HepG2 (cell line): ENCODE data around the gene RAD54L2. TPM values are rescaled to one million over a fixed set of nuclear protein-coding genes. Genes with fewer than 3 reads are reported as not detected.

ENCODE experiments used
- CSRNP2 ChIP-seq: sonication (generic); formaldehyde crosslinking; conservative IDR thresholded peaks from 2 replicates; pipeline ENCODE4 v1.8.0; 2022; ENCODE audit warnings: low read depth, missing genetic modification reagents
- HNF4A ChIP-seq: sonication (generic); formaldehyde crosslinking; IDR thresholded peaks from 2 replicates; pipeline ENCODE4 v1.4.0; 2020; ENCODE audit warnings: missing genetic modification reagents
- JUND ChIP-seq: sonication (generic); formaldehyde crosslinking; IDR thresholded peaks from 2 replicates; pipeline ENCODE4 v1.8.0; 2022; ENCODE audit warnings: mild to moderate bottlenecking, missing genetic modification reagents
- PRMT3 ChIP-seq: sonication (generic); formaldehyde crosslinking; IDR thresholded peaks from 2 replicates; pipeline ENCODE4 v1.8.1; 2022; ENCODE audit warnings: low read depth, mild to moderate bottlenecking, moderate library complexity, missing genetic modification reagents, borderline replicate concordance
- RFX3 ChIP-seq: IDR thresholded peaks from 2 replicates; pipeline ENCODE4 v1.6.1; 2016; ENCODE audit warnings: missing biosample characterization, missing genetic modification reagents
- TGIF2 ChIP-seq: IDR thresholded peaks from 2 replicates; pipeline ENCODE4 v1.6.1; 2016; ENCODE audit warnings: control low read depth, missing compliant biosample characterization
- ZNF17 ChIP-seq: sonication (generic); formaldehyde crosslinking; IDR thresholded peaks from 2 replicates; pipeline ENCODE4 v1.5.0; 2020; ENCODE audit warnings: mild to moderate bottlenecking, missing genetic modification reagents
- ZNF318 ChIP-seq: sonication (generic); formaldehyde crosslinking; IDR thresholded peaks from 2 replicates; pipeline ENCODE4 v1.4.0; 2020; ENCODE audit warnings: mild to moderate bottlenecking, missing genetic modification reagents
- ZNF460 ChIP-seq: sonication (generic); formaldehyde crosslinking; IDR thresholded peaks from 2 replicates; pipeline ENCODE4 v1.5.1; 2020; ENCODE audit warnings: missing genetic modification reagents, mild to moderate bottlenecking, borderline replicate concordance
- ZNF740 ChIP-seq: sonication (generic); formaldehyde crosslinking; IDR thresholded peaks from 2 replicates; pipeline ENCODE4 v1.4.0; 2020; ENCODE audit warnings: missing genetic modification reagents
- ZNF83 ChIP-seq: sonication (generic); formaldehyde crosslinking; IDR thresholded peaks from 2 replicates; pipeline ENCODE4 v1.4.0; 2020; ENCODE audit warnings: missing genetic modification reagents, mild to moderate bottlenecking, borderline replicate concordance
- ZNF883 ChIP-seq: sonication (generic); formaldehyde crosslinking; IDR thresholded peaks from 2 replicates; pipeline ENCODE4 v1.5.1; 2020; ENCODE audit warnings: mild to moderate bottlenecking, missing genetic modification reagents; ENCODE audit errors: not compliant biosample characterization
- polyA plus RNA-seq, 8 experiments: library from polyadenylated mRNA; depleted of rRNA in 3 of 8; stranded (reverse) in 7 of 8; unstranded in 1 of 8; fragments of >200 nt; fragmentation: Illumina TruSeq in 4 of 8; extraction: Trizol in 4 of 8; gene quantifications; 2 replicates each; pipeline versions ENCODE4 v1.2.1 to v1.2.3, GENCODE V29; 2011 to 2016; ENCODE audit warnings: low read depth in 4 of 8, missing spikeins in 1 of 8, mixed read lengths in 1 of 8; ENCODE audit not compliant: insufficient read depth in 1 of 8
- total RNA-seq, 5 experiments: library from RNA; depleted of rRNA; stranded (reverse); fragments of >200 nt; fragmentation: Illumina TruSeq; extraction: Trizol; gene quantifications; 2 replicates each; pipeline ENCODE4 v1.2.3, GENCODE V29; 2016; ENCODE audit warnings: low read depth in 1 of 5
- TF ChIP-seq, protein P1 (sequence below): sonication (generic); formaldehyde crosslinking; IDR thresholded peaks from 2 replicates; pipeline ENCODE4 v1.5.0; 2020; ENCODE audit warnings: missing genetic modification reagents
- TF ChIP-seq, protein P2 (sequence below): sonication (generic); IDR thresholded peaks from 2 replicates; pipeline ENCODE4 v1.6.1; 2016; ENCODE audit warnings: low read depth, borderline replicate concordance
- TF ChIP-seq, protein P3 (sequence below): IDR thresholded peaks from 2 replicates; pipeline ENCODE4 v1.6.1; 2018; ENCODE audit warnings: missing genetic modification reagents, mild to moderate bottlenecking, missing compliant biosample characterization

RAD54L2 gene
- total and polyA plus RNA-seq, 2 of the 13 experiments (the other 11 are each of a cell fraction or from before 2014, with no cell fraction given): 5.5 to 14.8 TPM

DNA sequence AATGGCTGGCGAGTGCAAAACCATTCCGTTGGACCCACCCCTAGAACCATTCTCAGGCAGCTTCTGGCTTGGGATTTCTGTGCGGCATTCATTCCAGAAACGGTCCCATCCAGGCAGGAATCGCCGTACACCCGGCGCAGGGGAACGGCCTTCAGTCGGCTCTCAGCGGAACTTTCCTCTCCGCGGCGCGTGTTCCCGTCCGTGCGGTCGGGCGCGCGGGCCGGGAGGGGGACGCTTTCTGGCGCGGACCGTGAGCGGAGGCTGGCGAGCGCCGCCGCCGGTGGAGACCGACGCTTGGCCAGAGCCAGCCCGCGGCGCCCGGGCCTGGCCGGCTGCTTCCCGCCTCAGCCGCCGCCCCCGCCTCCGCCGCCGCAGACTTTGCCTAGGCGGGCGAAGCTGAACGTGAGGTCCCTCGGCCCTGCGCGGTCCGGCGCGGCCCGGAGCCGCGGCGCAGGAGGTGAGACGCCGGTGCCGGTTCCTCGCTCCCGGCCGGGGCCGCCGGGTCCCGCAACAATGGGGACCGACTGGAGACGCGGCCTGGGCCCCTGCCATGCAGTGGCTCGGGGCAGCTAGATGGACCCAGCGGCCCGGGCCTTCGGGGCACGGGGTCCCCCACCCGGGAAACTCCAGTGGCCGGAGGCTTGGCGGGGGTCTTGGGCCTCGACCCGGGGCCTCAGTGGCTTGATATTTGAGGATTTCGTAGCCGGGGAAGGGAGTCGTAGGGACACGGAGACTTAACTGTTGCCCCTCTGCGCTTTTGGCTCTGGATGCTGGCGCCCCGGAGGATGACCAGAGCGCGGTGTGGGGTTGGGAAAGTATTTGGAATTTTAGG, at the start of gene RAD54L2 (continued):
- TF ChIP-seq ZNF318: no peak
- TF ChIP-seq, protein P1, sequence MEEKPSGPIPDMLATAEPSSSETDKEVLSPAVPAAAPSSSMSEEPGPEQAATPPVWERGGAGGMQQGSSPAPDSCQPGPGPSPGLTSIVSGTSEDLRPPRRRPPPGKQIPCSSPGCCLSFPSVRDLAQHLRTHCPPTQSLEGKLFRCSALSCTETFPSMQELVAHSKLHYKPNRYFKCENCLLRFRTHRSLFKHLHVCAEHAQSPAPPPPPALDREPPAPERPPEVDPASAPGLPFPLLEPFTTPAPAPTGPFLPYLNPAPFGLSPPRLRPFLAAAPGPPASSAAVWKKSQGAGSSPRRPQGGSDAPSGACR (CRISPR knock-in tag): peak; percentile 97
- TF ChIP-seq, protein P2, sequence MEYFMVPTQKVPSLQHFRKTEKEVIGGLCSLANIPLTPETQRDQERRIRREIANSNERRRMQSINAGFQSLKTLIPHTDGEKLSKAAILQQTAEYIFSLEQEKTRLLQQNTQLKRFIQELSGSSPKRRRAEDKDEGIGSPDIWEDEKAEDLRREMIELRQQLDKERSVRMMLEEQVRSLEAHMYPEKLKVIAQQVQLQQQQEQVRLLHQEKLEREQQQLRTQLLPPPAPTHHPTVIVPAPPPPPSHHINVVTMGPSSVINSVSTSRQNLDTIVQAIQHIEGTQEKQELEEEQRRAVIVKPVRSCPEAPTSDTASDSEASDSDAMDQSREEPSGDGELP: no peak
- TF ChIP-seq ZNF83 (CRISPR knock-in tag): no peak
- TF ChIP-seq ZNF460 (CRISPR knock-in tag): no peak; the same call in 1 of the 2 replicates
- TF ChIP-seq TGIF2: peak; percentile 68
- TF ChIP-seq CSRNP2: no peak
- TF ChIP-seq, protein P3, sequence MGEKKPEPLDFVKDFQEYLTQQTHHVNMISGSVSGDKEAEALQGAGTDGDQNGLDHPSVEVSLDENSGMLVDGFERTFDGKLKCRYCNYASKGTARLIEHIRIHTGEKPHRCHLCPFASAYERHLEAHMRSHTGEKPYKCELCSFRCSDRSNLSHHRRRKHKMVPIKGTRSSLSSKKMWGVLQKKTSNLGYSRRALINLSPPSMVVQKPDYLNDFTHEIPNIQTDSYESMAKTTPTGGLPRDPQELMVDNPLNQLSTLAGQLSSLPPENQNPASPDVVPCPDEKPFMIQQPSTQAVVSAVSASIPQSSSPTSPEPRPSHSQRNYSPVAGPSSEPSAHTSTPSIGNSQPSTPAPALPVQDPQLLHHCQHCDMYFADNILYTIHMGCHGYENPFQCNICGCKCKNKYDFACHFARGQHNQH (CRISPR knock-in tag): peak; percentile 94
- TF ChIP-seq JUND: peak; percentile 77; the same call in 1 of the 2 replicates
- no peak for TF ChIP-seq ZNF17
- TF ChIP-seq HNF4A (CRISPR knock-in tag): peak; percentile 46
- no peak for TF ChIP-seq RFX3 (CRISPR knock-in tag)
- 0 out of 2 replicates have a peak, but pooled peaks have one; percentile 78 for TF ChIP-seq PRMT3 (CRISPR knock-in tag)
- peak; percentile 48 for TF ChIP-seq ZNF883 (CRISPR knock-in tag)
- peak; percentile 74 for TF ChIP-seq ZNF740 (CRISPR knock-in tag)
